HG02938 (cell line): ENCODE measurements around the gene S100A7A.
"Not testable (repeated sequence)": the region's sequence is repeated elsewhere in the genome, so short reads cannot be mapped to it uniquely, and the experiment has no call there.

Source experiments
- ATAC-seq: cut with Tn5 transposase; IDR thresholded peaks from one replicate; pipeline ENCODE4 v1.9.1; 2021; ENCODE audit warnings: mild to moderate bottlenecking, moderate library complexity; ENCODE audit not compliant: unreplicated experiment

The S100A7A gene

GRCh38 chr1:153422450-153423068, 6.2 kb downstream of the S100A7A start:
- no peak for ATAC-seq

DNA sequence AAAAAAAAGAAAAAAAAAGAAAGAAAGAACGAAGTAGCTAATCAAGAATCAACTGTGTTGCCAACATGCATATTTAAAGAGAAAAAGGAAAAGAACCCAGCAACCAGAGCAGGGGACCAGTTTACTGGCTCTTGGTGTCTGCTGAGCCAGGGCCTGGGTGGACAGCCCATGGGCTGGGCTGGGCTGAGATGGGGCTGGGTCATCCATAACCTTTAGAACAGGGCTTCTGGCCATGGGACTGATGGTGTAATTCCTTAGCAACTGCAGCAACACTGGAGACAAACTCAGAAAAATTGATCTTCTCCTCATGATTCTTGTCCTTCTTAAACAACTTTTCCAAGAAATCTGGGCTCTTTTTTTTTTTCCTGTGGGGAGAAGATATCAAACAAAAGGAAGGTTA, 10.5 kb downstream of the S100A7A start:
- ATAC-seq, result no peak

DNA sequence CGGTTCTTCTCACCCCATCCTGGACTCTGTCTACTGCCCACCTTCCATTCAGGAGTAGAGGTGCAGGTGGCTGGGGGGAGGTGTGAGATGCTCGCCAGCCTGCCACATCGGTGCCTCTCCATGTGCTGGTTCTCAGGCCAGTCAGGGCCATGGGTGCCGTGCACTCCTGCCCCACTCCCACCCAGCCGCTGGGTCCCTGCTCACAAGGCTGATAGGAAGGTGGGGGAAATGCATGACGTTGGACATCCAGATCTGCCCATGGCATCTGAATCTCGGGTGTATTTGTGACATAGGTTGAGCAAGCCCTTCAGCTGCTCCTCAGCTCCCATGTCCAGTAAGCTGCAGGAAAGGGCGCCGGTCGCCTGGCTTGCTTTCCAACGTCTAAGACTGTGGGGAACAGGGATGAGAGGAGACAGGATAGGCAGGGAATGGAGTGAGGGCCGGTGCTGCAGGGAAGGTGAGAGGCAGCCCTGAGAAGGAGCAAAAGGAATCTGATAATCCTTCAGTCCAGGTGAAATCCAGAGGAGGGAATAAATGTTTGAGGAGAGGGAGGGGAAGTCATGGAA, 11.8 kb downstream of the S100A7A start:
- no peak for ATAC-seq

- ATAC-seq, result no peak
These were observed 12.5 kb downstream of the S100A7A start for GRCh38 chr1:153428791-153429190.

DNA sequence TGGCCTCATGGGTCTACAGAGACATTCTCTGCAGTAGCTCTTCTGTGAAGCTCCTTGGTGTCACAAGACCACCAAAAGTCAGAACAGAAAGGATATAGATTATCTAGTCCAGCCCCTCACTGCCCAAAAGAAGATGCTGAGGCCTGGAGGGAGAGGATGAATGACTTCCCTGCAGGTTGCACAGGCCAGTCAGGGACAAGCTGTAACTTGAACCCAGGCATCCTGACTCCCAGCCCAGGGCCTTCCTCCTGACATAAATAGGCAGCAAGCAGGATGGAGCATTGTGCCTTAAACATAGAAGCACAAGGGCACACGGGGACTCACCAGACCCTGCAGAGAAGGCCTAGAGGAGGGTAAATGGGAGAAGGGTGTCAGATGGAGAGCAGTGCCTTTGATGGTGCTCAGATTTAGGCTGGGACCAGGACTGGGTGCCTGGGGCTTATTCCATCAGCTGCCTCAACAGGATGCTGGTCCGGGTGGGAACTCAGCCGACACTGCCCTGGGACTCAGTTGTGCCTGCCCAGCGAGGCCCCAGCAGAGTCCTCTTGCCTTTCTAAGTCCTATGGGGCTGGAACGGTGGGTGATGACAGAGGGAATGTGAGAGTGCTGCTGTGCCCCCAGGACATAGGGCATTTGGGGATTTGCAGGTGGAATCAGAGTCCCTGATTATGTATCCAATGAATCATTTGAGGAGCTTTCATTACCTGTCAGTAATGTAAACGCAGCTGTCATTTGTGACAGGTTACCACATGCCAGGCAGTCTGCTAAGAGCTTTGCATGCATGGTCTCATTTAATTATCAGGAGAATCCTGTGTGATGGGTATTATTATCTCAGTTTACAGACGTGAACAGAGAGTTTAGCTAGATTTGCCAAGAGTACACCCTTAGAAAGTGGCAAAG, 13.2 kb downstream of the S100A7A start:
- no peak for ATAC-seq

DNA sequence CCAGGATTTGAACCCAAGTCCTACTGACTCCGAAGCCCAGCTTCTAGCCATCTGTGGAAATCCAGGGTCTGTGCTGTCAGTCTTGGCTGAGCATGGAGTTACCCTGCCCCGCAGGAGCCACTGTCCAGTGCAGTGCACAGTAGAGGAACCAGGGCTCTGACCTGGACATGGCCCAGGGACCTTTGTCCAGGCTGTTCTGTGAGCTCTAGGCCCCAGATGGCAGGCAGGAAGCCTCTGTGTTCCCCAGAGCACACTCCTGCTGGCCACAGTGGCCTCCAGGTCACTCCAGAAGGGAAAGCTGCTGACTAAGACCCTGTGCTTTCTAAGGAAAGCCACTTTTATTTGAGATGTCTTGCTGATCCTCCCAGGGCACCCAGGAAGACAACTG, 13.8 kb downstream of the S100A7A start:
- ATAC-seq, result no peak

GRCh38 chr1:153430561-153430960, 14.2 kb downstream of the S100A7A start:
- no peak for ATAC-seq

DNA sequence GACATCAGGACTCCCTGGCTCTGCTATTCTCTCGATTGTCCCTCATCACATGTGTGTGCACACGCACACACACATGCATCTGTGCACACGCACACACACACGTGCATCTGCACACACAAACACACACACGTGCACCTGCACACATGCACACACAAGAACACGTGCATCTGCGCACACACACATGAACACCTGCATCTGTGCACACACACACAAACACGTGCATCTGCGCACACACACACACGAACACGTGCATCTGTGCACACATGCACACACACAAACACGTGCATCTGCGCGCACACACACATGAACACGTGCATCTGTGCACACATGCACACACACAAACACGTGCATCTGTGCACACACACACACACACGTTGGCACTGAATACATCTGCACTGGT, 14.7 kb downstream of the S100A7A start:
- ATAC-seq, result no peak

GRCh38 chr1:153431427-153431826, 15.1 kb downstream of the S100A7A start:
- no peak for ATAC-seq

DNA sequence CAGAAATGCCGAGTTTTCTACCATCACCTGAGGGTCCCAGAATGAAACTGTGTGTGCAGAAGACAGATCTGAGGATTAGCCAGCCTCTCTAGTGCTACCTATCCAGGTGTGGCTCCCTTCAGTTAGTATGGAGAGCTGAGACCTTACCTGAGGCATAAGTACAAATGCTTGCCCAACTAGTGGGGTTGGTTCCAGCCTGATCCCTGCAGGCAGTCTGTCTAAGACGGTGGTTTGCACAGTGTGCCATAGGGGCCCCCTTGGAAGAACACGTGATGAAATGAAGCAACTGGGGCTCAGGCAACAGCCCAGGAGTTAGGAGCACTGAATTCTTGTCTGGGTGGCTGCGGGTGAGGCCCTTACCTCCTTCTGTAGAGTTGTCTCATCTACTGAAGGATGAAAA, 15.6 kb downstream of the S100A7A start:
- ATAC-seq, result no peak

DNA sequence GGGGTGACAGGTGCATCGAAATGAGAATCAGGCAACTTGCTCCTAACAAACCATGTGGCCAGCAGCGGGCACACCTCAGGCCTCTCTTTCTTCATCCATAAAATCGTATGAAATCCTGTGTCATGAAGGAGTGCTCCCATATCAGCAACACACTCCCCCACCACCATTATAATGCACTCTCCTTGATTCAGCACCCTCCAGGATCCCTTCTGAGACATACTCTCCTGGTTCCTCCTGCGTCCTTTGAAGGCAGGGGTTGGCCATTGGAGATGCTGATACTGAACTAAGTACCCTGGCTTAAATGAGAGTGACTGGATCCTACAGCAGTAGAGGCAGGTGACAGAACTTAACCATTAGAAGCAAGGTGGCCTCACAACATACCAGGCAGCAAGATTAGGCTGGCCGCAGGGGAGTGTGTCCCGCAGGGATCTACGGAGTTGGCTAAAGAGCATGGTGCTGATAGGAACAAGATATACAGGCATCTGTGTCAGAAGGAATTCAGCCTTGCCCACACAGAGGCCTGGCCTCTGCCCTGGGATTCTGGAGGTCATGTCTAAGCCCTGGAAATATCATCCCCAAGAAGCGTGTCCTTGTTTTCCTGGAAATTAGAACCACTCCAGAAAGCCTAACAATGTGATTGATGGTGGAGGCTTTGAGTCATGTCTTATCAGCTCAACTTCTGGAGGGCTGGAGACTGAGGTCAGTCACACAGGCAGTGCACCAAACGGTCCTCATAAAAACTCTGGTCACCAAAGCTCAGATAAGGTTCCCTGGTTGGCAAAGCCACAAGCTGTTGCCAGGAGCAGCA, 16.8 kb downstream of the S100A7A start:
- no peak for ATAC-seq

GRCh38 chr1:153434746-153435455, 18.6 kb downstream of the S100A7A start:
- ATAC-seq, result no peak

DNA sequence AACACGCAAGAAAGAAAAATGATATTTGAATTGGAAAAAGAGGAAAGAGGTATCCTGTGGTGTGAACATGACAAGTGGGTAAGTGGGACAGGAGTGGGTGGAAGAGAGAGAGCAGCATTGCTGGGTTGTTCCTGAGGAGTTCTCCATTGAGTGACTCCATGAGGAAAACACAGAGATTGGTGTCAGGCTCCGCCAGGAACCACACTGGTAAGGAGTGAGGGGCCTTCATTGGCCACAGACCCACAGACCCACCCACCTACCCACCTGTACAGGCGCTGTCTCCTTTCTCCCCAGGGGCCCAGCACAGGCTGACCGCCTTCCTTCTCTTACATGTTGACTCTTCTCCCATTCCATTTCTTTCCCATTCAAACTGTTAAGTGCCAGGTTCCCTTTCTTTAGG, 20.9 kb downstream of the S100A7A start:
- ATAC-seq, result no peak

DNA sequence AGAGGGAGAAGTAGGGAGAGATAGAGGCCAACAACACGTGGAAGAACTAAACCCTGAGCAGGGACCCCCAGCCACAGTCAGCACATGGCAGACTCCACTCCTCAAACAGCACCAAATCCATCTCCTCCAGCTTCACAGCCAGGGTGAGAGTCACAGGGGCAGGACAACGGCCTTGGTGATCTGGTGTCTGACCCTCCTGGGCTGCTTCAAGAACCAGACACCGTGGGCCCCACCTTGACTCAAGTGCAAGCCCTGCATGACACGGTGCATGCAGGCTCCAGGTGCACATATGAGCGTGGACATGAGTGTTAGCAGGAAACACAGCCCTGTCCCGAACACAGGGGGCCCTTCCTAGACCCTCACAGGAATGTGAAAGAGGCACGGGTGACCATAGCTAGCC, 22.3 kb downstream of the S100A7A start:
- ATAC-seq, result no peak

DNA sequence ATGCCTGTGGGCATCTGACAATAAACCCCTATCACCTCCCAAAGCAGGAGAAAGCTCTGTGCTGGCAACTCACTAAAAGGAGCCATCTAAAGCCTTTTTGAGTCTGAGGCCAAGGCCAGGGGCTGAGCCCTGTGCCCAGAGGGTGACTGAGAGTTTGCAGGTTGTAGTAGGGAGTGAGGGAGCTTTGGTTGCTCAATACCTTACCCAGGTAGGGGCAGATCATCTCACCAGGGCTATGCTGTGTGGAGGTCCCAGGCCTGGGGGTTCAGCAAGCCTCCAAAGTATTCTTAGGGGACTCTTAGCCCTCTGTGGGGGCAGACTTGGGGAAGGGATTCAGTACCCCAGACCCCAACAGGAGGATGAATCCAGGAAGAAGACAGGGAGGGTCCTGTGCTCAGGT, 23.0 kb downstream of the S100A7A start:
- ATAC-seq, result no peak

DNA sequence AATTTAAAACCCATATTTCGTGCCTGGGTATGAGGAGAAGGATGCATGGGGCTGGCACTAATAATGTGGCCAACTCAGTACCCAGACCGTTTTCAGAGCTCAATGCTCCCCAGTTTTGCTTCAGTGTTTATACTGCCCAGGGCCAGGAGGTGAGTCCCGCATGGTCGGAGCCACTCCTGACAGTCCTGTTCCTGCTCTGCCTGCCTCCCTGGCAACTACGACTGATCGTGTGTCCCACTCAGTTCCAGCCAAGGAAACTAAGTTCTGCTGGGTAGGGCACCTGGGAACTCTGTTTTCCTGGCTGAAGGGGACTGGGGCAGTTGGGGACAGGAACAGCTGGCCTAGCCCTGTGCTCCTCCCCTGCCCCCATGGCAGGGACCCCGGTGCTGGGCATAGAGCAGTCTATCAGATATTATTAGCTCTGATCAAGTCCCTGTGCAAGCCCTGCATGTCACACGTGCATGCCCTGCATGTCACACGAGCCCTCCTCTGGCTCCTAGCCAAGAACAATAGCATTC, 25.0 kb downstream of the S100A7A start:
- no peak for ATAC-seq

- ATAC-seq, result no peak
These were observed 27.2 kb downstream of the S100A7A start for GRCh38 chr1:153443486-153443885.

- ATAC-seq, result no peak
These were observed 27.8 kb downstream of the S100A7A start for GRCh38 chr1:153444078-153444477.

GRCh38 chr1:153447498-153448170, 31.3 kb downstream of the S100A7A start:
- no peak for ATAC-seq

DNA sequence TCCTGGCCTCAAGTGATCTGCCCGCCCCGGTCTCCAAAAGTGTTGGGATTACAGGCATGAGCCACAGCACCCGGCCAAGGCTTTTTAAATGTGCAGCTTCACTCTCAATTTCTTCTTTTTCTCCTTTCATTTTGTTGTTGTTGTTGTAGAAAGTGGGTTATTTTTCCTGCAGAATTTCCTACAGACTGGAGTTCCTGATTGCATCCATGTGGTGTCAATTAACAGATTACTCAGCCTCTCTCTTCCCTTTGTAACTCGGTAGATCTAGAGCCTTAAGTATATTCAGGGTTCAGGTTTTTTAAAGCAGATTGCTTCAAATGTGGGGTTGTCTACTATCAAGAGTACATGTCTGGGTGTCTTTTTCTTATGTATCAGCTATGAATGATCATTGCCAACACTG, 32.5 kb downstream of the S100A7A start:
- ATAC-seq, result not testable (repeated sequence)
